ENCODE data around the gene ANAPC2. TPM values are rescaled to one million over a fixed set of nuclear protein-coding genes. Genes with fewer than 3 reads are reported as not detected.

ANAPC2 gene
- total RNA-seq, 2 donors from 2014 or later: 66.5 to 69.2 TPM

DNA sequence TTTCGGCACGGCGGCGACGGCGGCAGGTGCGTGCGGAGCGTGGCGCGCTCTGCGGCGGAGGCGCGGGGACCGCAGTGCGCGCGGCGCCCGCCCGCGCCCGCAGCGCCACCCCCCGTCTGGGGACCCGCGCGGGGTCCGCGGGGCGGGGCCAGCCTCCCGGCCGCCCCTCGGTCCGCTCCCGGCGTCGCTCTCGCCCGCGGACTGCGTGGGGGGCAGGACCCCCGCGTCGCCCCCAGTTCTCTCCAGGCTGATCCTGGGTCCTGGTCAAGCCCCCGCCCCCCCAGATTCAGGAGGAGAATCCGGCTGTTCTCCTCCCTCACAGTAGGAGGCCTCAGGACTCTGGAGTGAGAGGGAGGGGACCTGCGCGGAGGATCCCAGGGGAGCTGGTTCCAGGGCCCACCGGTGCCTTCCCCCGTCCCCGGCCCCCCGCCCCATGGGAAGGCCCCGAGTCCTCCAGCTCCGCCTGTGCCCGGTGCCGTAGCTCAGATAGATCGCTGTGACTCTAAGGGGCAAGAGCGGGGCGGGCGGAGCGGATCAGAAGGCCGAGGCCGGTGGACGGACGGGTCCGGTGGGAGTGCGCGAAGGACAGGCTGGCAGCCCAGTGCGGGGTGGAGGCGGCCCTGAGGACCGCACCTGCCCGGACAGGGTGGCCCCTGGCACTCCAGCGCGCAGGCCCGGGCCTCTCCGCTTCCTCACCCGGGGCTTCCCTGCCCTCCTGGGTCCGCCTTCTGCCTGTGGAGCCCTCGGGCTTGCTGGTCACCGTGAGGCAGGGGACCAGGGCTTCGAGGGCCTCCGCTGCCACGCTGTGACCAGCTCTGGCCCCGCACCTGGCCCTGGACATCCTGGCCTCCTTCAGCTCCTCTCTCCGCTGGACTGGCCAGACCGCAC is 34.1 kb upstream of the ANAPC2 start, which contains the start of gene RNF208:
Gene RNF208, minus strand, starts transcription at position 51 of the 888 bp plus-strand sequence. CDS start 1,028 bp downstream, outside the sequence.
- Histone ChIP-seq H3K4me3 (ENCODE audit: low read length) (peak within 1 kb of the TSS; percentile 89), H3K9ac (ENCODE audit: extremely low read depth, low read length, poor library complexity, severe bottlenecking) (peak within 1 kb of the TSS; percentile 11), H3K9me3 (ENCODE audit: control insufficient read depth, low read length) (no peaks in the 10 kb centered on the region), H3K36me3 (ENCODE audit: control insufficient read depth, insufficient read depth, low read length) (no peaks in the 10 kb centered on the region), H3K27ac (ENCODE audit: low read depth, low read length) (no peak within 1 kb of the TSS), H3K4me1 (ENCODE audit: control insufficient read depth, insufficient read depth, low read length) (peaks cover 21% of the 10 kb centered on the region), H3K27me3 (ENCODE audit: control insufficient read depth, insufficient read depth, low read length, poor library complexity, severe bottlenecking) (no peaks in the 10 kb centered on the region)
- H3K9me3 Mint-ChIP-seq: no peaks in the 10 kb centered on the region
- DNase-seq: peak; percentile 82
- peak within 1 kb of the TSS; percentile 61 for H3K4me3 Mint-ChIP-seq
- 10 to 20% methylated on average over 30 to 88 of the region's 88 CpGs for WGBS, 2 experiments (ENCODE audit: insufficient coverage in 1 of 2, insufficient read length in 1 of 2)
- peaks cover 3% of the 10 kb centered on the region for H3K36me3 Mint-ChIP-seq (ENCODE audit: low read depth)
- TF ChIP-seq, protein P1, sequence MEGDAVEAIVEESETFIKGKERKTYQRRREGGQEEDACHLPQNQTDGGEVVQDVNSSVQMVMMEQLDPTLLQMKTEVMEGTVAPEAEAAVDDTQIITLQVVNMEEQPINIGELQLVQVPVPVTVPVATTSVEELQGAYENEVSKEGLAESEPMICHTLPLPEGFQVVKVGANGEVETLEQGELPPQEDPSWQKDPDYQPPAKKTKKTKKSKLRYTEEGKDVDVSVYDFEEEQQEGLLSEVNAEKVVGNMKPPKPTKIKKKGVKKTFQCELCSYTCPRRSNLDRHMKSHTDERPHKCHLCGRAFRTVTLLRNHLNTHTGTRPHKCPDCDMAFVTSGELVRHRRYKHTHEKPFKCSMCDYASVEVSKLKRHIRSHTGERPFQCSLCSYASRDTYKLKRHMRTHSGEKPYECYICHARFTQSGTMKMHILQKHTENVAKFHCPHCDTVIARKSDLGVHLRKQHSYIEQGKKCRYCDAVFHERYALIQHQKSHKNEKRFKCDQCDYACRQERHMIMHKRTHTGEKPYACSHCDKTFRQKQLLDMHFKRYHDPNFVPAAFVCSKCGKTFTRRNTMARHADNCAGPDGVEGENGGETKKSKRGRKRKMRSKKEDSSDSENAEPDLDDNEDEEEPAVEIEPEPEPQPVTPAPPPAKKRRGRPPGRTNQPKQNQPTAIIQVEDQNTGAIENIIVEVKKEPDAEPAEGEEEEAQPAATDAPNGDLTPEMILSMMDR (conservative IDR thresholded peaks at IDR 0.05): no peak
- H3K4me1 Mint-ChIP-seq: peaks cover 11% of the 10 kb centered on the region
- no peaks in the 10 kb centered on the region for H3K27me3 Mint-ChIP-seq (ENCODE audit: insufficient read depth)
- H3K27ac Mint-ChIP-seq: peak within 1 kb of the TSS; percentile 48

DNA sequence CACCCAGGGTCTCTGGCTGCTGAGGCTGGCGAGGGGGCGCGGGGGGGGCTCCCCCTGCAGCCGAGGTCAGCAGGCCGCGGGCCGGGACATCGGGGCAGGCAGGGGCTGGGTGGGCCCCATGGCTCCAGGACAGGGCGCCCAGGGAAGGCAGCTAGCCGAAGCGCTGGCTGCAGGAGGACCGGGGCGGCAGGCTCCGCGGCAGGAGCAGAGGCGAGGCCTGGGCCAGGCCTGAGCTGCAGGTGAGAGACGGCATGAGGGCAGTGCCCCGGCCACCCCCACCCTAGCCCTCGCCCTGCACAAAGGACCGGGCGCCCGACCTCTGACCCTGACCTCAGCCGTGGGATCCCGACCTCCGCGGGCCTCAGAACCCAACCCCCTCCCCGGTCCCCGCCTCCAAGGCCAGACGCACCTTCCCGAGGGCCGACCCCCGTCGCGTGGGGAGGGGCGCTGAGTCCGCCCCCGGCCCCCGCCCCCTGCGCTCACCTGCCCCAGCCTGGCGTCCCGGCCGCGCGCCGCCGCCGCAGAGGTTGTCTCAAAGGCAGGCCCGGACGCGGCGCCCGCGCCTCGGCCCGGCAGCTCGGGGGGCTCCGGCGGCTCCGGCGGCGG is 33.2 kb upstream of the ANAPC2 start:
- Histone ChIP-seq H3K27ac (ENCODE audit: low read depth, low read length) (no peak overlapping the region), H3K36me3 (ENCODE audit: control insufficient read depth, insufficient read depth, low read length) (no peaks in the 10 kb centered on the region), H3K4me1 (ENCODE audit: control insufficient read depth, insufficient read depth, low read length) (peaks cover 23% of the 10 kb centered on the region), H3K9me3 (ENCODE audit: control insufficient read depth, low read length) (no peaks in the 10 kb centered on the region), H3K9ac (ENCODE audit: extremely low read depth, low read length, poor library complexity, severe bottlenecking) (no peak overlapping the region), H3K27me3 (ENCODE audit: control insufficient read depth, insufficient read depth, low read length, poor library complexity, severe bottlenecking) (no peaks in the 10 kb centered on the region), H3K4me3 (ENCODE audit: low read length) (no peak overlapping the region)
- Mint-ChIP-seq H3K4me1 (peaks cover 15% of the 10 kb centered on the region), H3K27ac (no peak overlapping the region), H3K9me3 (no peaks in the 10 kb centered on the region), H3K27me3 (ENCODE audit: insufficient read depth) (no peaks in the 10 kb centered on the region), H3K4me3 (peak overlapping the region; percentile 43), H3K36me3 (ENCODE audit: low read depth) (peaks cover 3% of the 10 kb centered on the region)
- TF ChIP-seq, protein P1 (conservative IDR thresholded peaks at IDR 0.05): no peak
- peak; percentile 87 for DNase-seq
- 7 to 22% methylated on average over 8 to 61 of the region's 61 CpGs for WGBS, 2 experiments (ENCODE audit: insufficient coverage in 1 of 2, insufficient read length in 1 of 2)

DNA sequence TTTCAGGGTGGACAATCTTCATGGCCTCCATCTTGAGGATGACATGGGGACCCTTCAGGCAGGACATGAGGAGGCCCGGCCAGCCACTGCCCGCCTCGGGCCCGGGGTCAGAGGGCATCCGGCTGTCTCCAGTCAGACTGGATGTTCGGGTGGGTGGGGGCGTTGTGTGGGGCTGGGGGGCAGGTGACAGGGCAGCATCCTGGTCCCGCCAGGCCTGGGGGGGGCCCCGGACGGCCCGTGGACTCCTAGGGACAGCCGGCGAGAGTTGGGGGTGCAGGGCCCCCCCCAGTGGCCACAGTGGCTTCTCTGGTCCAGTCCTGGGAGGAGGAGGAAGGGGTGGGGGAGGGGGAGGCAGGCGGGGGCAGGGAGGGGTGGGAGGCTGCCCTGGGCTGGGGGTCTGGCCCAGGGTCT is 32.7 kb upstream of the ANAPC2 start:
- Histone ChIP-seq H3K4me1 (ENCODE audit: control insufficient read depth, insufficient read depth, low read length) (peaks cover 23% of the 10 kb centered on the region), H3K4me3 (ENCODE audit: low read length) (no peak overlapping the region), H3K27ac (ENCODE audit: low read depth, low read length) (no peak overlapping the region), H3K27me3 (ENCODE audit: control insufficient read depth, insufficient read depth, low read length, poor library complexity, severe bottlenecking) (no peaks in the 10 kb centered on the region), H3K9ac (ENCODE audit: extremely low read depth, low read length, poor library complexity, severe bottlenecking) (no peak overlapping the region), H3K9me3 (ENCODE audit: control insufficient read depth, low read length) (no peaks in the 10 kb centered on the region), H3K36me3 (ENCODE audit: control insufficient read depth, insufficient read depth, low read length) (no peaks in the 10 kb centered on the region)
- H3K4me3 Mint-ChIP-seq: peak overlapping the region; percentile 43
- peaks cover 3% of the 10 kb centered on the region for H3K36me3 Mint-ChIP-seq (ENCODE audit: low read depth)
- 93 to 100% methylated on average over 1 to 11 of the region's 14 CpGs for WGBS, 2 experiments (ENCODE audit: insufficient coverage in 1 of 2, insufficient read length in 1 of 2)
- H3K9me3 Mint-ChIP-seq: no peaks in the 10 kb centered on the region
- no peaks in the 10 kb centered on the region for H3K27me3 Mint-ChIP-seq (ENCODE audit: insufficient read depth)
- peak overlapping the region; percentile 26 for H3K27ac Mint-ChIP-seq
- peaks cover 15% of the 10 kb centered on the region for H3K4me1 Mint-ChIP-seq
- DNase-seq: no peak
- TF ChIP-seq, protein P1 (conservative IDR thresholded peaks at IDR 0.05): no peak
